NCI-H2171 treated with DMSO at 0.1 percent for 48 hours (cell line): Measurements from ENCODE around the gene ZBED4.
"Not testable (repeated sequence)": the region's sequence is repeated elsewhere in the genome, so short reads cannot be mapped to it uniquely, and the experiment has no call there.

Source experiments
- DNase-seq: peaks from one replicate; lab custom pipeline; 2025; lab: John Stamatoyannopoulos, UW

The ZBED4 gene

DNA sequence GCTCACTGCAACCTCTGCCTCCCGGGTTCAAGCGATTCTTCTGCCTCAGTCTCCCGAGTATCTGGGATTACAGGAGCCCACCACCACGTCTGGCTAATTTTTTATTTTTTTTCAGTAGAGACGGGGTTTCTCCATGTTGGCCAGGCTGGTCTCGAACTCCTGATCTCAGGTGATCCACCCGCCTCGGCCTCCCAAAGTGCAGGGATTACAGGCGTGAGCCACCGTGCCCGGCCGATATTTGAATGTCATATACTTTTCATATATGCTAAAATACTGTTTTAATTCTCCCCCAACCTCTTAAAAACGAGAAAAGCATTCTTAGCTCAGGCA lies 1.1 kb upstream of the ZBED4 start:
- DNase-seq = not testable (repeated sequence)

DNA sequence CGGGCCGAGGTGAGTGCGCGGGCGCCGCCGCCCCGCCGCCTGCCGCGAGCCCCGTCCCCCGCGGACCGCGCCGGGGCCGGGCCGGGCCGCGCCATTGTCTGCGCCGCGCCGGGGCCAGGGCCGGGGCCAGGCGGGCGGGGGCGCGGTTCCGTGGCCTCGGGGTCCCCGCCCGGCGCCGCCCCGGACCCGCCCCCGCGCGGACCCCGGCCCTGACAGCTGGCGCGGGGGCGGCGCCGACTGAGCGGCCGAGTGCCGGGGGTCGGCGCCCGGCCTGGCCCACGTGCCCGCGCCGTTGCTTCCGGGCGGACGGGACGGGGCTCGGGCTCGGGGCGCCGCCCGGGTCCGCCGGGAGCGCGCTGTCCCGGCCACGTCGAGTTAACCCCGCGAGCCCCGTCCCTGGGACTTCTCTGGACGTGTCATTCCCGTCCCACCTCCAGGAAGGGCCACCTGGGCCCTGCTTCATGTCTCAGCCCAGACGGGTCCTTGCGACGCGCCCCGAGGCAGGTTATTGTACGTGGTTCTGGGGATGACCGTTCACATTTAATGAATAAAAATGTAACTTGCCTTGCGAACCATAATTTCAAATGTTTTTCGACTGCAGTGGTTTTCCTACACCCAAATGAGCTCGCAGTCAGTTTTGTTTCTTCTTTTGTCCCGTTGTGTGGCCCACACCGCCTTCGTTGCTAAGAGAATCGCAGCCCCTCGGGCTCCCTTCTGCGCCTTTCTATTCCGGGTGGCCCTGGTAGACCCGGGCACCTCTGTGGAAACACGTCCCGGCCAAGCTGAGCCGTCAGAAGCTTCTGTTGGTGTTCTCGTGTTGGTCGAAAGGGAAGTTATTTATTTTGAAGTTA lies 562 bp downstream of the ZBED4 start:
- DNase-seq = no peak

DNA sequence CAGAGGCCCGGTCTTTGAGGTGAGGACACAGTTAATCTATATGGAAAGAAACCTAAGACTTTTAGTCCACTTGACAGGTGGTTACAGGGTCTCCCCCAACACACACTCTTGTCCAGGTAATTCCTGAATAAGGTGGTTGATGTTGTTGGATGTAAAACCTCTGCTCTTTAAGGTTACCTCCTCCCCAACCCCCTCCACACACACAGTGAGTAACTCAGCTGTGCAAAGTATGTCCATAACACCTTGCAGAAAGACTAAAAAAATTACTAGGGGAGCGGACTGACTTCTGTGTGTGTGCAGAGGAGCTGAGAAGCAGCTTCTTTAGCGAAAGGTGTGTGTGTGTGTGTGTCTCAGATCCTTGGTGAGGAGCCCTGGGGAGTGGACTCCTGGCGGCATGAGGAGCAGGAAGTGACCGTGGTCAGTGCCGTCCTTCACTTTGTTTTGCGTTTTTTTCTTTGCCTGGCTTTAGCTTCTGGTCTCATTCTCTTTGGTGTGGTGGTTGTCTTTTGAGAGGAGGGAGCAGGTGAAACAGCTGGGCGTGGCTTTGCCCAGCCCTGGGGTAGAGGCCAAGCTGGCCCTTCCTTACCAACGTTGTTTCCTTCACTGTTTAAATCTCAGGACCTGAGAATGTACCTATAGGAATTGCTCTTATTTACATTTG lies 1.7 kb downstream of the ZBED4 start:
- DNase-seq = no peak

DNA sequence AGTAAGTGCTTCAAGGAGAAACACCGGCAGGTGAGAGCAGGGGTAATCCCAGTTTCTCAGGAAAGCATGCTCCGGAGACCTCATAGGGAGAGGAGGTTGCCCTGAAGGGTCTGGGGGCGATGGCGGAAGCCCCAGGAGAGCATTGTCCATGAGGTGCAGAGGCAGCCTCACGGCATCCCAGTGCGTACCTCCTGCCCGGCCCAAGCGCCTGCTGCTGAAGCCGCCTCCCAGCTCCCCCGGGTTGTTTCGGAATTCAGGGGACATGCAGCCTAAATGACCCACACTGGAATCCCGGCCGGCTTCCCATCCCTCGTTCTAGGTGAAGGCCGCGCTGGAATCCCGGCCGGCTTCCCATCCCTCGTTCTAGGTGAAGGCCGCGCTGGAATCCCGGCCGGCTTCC lies 2.7 kb downstream of the ZBED4 start:
- DNase-seq = no peak

DNA sequence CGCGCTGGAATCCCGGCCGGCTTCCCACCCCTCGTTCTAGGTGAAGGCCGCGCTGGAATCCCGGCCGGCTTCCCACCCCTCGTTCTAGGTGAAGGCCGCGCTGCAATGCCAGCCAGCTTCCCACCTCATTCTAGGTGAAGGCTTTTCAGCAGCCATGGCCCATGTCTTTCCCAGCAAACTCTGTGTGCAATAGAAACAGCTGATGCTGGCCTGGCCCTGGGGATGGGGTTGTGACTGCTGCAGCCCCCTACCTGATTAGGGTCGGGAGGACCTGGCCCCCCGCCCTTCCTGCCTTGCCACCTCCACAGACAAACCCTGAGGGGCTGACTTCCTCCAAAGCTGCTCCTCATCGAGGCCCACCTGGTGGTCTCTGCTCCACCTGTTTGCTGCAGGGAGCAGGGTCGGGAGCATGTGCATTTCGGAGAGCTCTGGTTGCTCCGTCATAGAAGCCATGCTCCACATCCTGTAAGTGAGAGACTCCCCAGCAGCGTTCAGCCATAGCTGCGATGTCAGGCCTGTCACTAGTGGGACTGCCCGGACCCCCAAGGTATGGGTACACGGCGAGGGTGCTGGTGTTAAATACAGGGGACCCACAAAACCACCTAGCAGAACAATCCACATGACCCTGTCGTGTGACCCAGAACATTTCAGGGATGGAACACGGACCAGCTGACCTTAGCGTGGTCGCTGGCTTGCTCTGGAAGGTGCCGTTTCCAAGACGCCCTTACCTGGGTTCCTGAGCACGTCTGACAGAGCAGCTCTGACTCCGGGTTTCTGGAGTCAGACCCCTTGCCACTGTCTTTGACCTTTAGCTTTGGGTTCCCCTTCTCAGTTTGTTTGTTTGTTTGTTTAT lies 3.3 kb downstream of the ZBED4 start:
- DNase-seq = no peak

DNA sequence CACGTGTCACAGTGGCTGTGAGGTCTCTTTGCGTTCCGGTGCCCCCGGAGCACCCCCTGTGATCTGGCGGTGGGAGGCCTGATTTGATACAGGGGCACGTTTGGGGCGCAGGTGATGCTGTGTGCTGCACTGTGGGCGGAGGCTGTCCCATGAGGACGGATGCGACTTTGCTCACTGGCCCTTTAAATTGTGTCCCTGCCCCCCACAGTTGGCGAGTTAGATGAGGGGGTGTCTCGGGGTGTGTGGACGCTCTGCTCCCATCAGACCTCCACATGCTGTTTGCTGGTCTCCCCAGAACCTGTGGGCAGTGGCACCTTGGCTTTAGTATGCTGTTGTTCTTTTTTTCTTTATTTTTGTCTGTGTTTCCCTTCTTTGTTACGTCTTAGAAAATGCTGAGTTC lies 5.2 kb downstream of the ZBED4 start:
- DNase-seq = no peak

DNA sequence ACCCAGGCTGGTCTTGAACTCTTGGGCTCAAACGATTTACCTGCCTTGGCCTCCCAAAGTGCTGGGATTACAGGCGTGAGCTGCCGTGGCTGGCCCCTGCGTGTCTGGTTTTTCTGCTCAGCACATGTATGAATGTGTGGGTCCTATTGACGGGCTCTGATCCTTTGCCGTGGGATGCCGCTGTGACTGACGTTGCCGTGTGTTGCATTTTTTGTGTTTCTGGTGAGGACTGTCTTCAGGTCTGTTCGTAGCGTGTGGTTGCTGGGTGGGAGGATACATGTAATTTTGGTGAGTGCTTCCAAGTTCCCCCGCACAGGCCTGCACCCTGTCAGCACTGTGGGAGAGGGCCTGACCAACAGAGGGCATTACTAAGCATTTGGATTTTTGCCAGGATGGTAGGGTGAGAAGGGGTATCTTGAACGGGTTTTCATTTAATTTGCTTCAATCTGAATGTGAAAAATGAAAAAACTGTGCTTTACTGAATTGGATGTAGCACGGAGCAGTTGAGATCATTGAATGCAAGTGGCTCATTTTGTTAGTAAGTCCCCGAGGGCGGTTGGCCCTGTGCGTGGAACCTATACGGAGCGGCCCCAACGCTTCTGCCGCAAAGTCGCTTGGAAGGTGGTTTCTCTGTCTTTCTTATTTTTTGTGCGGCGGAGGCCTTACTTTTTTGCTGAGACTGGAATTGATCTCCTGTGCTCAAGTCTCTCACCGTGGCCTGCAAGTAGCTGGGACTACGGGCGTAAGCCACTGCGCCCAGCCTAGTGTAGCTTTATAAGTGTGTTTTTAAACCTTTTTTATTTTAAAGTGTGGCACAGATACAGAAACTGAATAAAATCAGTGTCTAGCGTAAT lies 8.2 kb downstream of the ZBED4 start:
- DNase-seq = no peak

DNA sequence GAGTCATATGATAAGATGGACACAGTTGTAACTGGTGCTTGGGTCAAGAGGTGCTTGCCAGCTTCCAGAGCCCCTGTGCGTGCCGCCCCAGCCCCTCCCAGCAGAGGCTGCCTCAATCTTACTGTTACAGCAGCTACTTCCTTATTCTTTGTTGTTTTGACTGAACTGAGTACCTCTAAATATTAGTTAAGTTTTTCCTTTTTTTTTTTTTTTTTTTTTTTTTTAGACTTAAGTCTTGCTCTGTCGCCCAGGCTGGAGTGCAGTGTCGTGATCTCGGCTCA lies 8.8 kb downstream of the ZBED4 start:
- no peak for DNase-seq

DNA sequence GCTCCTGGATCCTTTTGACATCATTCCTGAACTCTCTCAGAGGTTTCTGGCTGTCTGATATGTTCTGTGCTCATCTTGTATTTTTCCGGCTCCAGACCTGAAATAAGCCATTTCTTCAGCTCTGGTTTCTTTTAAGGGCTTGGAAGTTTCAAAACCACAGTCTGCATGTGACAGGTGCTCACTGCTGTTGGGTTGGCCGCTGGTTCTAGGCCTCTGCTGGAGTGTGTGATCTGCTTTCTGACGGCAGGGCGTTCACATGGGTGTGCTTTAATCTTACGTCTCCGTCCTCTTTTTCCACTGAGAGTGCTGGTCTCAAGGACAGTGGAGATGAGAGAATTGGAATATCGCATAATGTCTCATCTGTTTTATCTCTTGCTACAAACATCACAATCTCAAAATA lies 10.3 kb downstream of the ZBED4 start:
- no peak for DNase-seq

DNA sequence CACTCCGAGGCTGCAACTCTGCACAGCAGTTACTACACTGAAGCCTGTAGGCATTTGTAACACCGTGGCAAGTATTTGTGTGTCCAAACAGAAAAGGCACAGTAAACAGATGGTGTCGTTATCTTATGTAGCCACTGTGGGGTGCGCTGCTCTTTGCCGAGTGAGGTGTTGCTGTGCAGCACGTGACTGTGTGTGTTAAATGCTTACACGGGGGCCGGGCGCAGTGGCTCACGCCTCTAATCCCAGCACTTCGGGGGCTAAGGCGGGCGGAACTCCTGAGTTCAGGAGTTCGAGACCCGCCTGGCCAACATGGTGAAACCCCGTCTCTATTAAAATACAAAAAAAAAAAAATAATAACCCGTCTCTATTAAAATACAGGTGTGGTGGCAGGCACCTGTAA lies 11.5 kb downstream of the ZBED4 start:
- no peak for DNase-seq

DNA sequence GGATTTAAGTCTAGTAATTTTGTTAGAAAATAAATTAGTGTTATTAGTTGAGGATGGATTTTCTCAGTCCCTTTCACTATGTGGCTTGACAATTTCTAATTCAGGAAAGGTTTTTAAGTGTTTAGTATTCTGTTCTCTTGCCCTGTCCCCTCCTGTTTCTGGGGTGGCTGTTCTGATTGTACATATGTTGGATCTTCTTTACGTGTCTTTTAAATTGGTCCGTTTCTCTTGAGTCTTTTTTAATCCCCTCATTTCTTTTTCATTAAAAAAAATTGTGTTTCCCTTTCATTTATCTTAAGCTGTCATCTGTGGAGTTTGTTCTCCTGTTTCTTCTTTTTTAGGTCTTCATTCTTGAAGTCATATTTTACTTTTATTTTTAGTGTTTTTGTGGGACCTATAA lies 12.5 kb downstream of the ZBED4 start:
- DNase-seq = no peak

DNA sequence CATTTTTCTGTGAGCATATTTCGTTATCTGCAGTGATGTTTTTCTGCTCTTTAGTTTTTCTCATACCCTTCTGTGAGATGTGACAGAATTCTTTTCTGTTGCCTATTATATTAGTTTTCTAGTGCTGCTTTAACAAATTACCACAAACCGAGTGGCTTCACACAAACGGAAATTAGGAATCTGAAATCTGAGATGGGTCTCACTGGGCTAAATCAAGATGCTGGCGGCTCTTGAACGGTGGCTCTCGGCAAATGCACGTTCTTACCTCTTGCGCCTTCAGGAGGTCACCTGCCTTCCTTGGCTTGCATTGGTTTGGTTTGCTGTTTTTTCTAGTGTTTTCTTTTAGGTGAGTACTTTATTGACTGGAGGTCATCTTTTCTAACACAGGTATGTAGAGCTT lies 13.0 kb downstream of the ZBED4 start:
- DNase-seq = no peak

DNA sequence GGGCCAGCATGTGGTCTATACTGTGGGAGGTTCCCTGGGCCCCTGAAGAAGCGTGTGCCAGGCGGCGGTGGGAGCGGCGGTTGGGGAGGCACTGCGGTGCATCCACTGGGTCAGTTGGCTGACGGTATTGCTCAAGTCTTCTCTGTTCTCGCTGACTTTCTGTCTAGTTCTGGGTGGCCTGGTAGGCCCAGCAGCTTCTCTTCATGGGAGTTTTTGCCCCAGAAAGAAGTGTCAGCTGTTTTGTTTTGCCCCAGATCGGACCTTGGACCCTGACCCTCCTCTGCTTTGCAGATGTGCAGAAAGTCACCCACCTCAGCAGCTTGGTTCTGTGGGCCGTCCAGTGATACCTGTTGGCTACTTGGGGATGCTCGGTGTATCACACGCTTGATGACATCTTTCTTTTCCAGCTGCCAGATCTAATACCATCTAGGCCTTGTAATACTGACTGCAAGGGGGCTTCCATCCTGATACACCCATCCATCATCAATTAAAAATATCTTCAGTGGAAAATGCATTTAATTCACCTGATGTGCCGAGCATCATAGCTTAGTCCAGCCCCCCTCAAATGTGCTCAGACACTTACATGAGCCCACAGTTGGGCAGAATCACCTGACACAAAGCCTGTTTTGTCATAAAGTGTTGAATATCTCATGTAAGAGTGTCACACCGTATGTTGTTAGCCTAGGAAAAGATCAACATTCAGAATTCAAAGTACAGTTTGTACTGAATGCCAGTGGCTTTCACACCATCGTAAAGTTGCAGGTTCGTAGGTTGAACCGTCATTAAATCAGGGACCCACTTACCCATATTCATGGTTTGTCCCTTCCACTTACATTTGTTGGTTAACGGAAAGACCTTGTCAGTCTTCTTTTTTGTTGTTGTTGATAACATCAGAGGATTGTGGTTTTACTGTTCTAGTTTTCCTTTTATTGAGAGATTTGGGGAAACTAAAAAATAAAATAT lies 13.9 kb downstream of the ZBED4 start:
- DNase-seq = no peak

DNA sequence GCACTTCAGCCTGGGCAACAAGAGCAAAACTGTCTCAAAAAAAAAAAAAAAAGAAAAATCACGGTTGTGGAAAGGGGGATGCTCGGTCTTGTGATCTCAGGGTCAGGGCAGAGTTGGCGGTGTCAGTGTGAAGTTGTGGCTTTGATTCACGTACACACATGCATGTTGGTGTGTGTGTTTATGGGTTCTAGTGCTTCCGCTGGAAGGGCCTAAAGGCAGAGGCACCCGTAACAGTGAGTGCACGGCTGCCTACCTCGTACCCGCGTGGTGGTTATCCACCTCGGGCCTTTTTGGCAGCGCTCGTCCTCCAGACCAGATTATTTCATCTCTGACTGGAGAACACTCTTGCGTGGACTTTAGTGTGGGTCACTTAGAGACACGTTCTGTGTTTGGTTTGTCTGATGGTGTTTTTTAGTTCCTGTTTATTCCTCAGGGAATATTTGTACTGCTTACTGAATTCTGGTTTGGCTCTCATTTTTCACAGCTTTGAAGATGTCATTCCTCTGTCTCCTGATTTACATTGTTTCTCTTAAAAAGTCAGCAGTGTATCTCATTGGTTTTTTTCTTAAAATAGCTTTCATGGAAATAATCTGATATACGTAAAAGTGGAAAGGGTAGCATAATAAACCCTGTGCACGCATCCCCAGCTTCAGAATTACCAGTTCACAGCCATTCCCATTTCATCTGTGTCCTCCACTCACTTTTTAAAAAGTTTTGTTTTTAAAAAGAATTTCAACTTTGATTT lies 15.6 kb downstream of the ZBED4 start:
- DNase-seq = no peak

DNA sequence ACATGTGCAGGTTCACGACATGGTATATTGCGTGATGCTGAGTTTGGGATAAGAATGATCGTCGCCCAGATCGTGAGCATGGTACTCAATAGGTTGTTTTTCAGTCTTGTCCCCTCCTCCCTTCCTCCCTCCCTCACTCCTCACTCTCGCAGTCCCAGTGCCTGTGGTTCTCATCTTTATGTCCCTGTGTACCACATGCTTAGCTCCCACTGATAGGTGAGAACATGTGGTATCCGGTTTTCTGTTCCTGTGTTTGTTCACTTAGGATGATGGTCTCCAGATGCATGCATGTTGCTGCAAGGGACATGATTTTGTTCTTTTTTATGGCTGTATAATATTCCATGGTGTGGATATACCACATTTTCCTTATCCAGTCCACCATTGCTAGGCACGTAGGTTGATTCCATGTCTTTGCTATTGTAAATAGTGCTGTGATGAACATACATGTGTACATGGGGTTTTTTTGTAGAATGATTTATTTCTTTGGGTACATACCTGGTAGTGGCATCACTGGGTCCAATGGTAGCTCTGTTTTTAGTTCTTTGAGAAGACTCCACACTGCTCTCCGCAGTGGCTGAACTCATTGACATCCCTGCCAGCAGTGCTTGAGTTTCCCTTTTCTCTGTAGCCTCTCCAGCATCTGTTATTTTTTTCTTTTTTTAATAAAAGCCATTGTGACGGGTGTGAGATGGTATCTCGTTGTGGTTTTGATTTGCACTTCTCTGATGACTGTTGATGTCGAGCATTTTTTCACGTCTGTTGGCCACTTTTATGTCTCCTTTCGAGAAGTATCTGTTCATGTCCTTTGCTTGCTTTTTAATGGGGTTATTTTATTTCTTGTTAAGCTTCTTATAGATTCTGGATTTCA lies 16.4 kb downstream of the ZBED4 start:
- no peak for DNase-seq

DNA sequence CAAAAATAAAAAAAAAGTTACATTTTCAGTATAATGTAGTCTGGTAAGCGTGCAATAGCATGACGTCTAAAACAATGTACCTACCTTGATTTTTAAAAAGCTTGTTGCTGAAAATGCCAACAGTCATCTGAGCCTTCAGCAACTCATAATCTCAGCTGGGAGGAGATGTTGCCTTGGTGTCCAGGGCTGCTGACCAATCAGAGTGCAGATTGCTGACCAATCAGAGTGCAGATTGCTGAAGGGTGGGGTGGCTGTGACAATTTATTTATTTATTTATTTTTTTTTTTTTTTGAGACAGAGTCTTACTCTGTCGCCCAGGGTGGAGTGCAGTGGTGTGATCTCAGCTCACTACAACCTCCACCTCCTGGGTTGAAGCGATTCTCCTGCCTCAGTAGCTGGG lies 17.8 kb downstream of the ZBED4 start:
- no peak for DNase-seq

DNA sequence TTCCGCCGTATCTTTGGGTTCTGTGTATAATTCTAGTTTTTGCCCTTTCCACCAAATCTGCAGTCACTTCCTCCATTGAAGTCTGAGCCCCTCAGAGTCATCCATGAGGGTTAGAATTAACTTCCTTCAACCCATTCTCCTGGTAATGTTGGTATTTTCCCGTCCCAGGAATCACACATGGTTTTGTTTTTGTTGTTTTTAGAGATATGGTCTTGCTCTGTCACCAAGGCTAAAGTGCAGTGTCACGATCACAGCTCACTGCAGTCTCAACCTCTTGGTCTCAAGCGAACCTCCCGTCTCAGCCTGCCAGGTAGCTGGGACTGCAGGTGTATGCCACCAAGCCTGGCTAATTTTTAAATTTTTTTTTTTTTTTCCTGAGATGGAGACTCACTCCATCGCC lies 18.7 kb downstream of the ZBED4 start:
- DNase-seq = no peak

DNA sequence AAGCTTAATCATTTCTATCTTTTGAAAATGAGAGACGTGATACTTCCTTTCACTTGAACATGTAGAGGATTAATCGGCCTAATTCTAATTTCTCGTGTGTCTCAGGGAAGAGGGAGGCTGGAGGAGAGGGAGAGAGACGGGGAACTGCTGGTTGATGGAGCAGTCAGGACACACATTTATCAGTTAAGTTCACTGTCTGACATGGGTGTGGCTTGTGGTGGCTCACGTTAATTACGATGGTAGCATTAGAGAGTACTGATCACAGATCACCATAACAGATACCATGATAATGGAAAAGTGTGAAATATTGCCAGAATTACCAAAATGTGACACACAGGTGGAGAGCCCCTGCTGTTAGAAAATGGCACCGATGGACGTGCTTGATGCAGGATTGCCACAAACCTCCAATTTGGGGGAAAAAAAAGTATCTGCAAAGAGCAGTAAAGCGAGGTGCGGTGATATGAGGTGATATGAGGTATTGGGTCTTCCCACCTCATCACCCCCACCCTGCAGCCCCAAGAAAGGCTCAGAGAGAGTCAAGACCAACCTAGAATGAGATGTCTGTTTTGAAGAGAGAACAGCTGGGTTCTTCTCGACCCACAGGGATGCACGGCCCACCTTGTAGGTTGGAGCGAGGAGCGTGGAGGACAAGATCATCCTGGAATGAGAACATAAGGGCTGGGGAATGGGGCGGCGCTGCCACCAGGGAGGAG lies 19.7 kb downstream of the ZBED4 start:
- DNase-seq = no peak

DNA sequence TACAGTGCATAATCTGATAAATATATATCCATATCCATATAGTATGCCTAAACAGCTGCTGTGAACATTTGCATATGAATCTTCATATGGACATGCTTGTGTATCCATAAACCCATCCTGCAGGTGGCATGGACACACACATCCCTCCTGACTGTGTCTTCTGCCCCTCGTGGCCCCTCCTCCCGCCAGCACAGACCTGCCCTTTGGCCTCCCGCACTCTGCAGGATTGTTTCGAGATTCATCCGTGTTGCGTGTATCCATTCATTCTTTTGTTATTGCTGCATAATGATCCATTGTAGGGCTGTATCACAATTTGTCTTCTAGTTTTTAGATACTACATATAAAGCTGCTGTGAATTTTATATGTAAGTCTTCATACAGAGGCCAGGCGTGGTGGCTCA lies 24.0 kb downstream of the ZBED4 start:
- no peak for DNase-seq
